Trophoblast cell (in vitro differentiated cells and primary cell): ENCODE data around the gene ADGRB3.

ENCODE experiments used
- DNase-seq, 2 donors: peaks; one replicate each; pipeline ENCODE4 v3.0.0-alpha.2; 2016
- H2AFZ ChIP-seq: 2 replicates; pipeline ENCODE4 v1.6.1; 2013; ENCODE audit warnings: low read length, moderate library complexity, mild to moderate bottlenecking; ENCODE audit not compliant: insufficient read depth, poor library complexity
- H2AK5ac ChIP-seq: 2 replicates; pipeline ENCODE4 v1.6.1; 2013; ENCODE audit warnings: mild to moderate bottlenecking, low read length
- H2BK120ac ChIP-seq: 2 replicates; pipeline ENCODE4 v1.6.1; 2013; ENCODE audit warnings: low read length, mild to moderate bottlenecking, moderate library complexity; ENCODE audit not compliant: insufficient read depth, poor library complexity
- H2BK12ac ChIP-seq: 2 replicates; pipeline ENCODE4 v1.6.1; 2013; ENCODE audit warnings: mild to moderate bottlenecking, low read length, moderate library complexity
- H2BK5ac ChIP-seq: 2 replicates; pipeline ENCODE4 v1.6.1; 2013; ENCODE audit warnings: low read length, low read depth, moderate library complexity, mild to moderate bottlenecking; ENCODE audit not compliant: poor library complexity
- H3K14ac ChIP-seq: 2 replicates; pipeline ENCODE4 v1.6.1; 2013; ENCODE audit warnings: mild to moderate bottlenecking, low read length
- H3K18ac ChIP-seq: 2 replicates; pipeline ENCODE4 v1.6.1; 2013; ENCODE audit warnings: mild to moderate bottlenecking, low read length
- H3K23ac ChIP-seq: 2 replicates; pipeline ENCODE4 v1.6.1; 2013; ENCODE audit warnings: low read length
- H3K27ac ChIP-seq: 2 replicates; pipeline ENCODE4 v1.5.1; 2013; ENCODE audit warnings: low read depth, mild to moderate bottlenecking, inconsistent platforms, low read length, moderate library complexity
- H3K27me3 ChIP-seq: 2 replicates; pipeline ENCODE4 v1.6.1; 2013; ENCODE audit warnings: inconsistent platforms, mild to moderate bottlenecking, low read length, moderate library complexity; ENCODE audit not compliant: insufficient read depth
- H3K36me3 ChIP-seq, 2 experiments: 1 replicate in 1 of 2; 2 replicates in 1 of 2; pipeline ENCODE4 v1.6.1; 2013; ENCODE audit warnings: low read length in 2 of 2, mild to moderate bottlenecking in 2 of 2, moderate library complexity in 1 of 2; ENCODE audit not compliant: insufficient read depth in 2 of 2, control insufficient read depth in 1 of 2
- H3K4ac ChIP-seq: 2 replicates; pipeline ENCODE4 v1.6.1; 2013; ENCODE audit warnings: low read depth, mild to moderate bottlenecking, low read length, moderate library complexity
- H3K4me1 ChIP-seq, 2 experiments: 1 replicate in 1 of 2; 2 replicates in 1 of 2; pipeline ENCODE4 v1.6.1; 2013; ENCODE audit warnings: low read length in 2 of 2, mild to moderate bottlenecking in 2 of 2, moderate library complexity in 1 of 2; ENCODE audit not compliant: insufficient read depth in 2 of 2, control insufficient read depth in 1 of 2
- H3K4me2 ChIP-seq: 2 replicates; pipeline ENCODE4 v1.6.1; 2013; ENCODE audit warnings: inconsistent platforms, mild to moderate bottlenecking, low read length, moderate library complexity
- H3K4me3 ChIP-seq: 2 replicates; pipeline ENCODE4 v1.5.1; 2013; ENCODE audit warnings: mild to moderate bottlenecking, low read depth, low read length, inconsistent platforms
- H3K79me1 ChIP-seq: one replicate; pipeline ENCODE4 v1.6.1; 2013; ENCODE audit warnings: low read length
- H3K79me2 ChIP-seq: 2 replicates; pipeline ENCODE4 v1.6.1; 2013; ENCODE audit warnings: low read length, mild to moderate bottlenecking; ENCODE audit not compliant: control insufficient read depth, insufficient read depth, poor library complexity
- H3K9ac ChIP-seq: 2 replicates; pipeline ENCODE4 v1.6.1; 2013; ENCODE audit warnings: mild to moderate bottlenecking, low read length
- H3K9me3 ChIP-seq: 2 replicates; pipeline ENCODE4 v1.6.1; 2013; ENCODE audit warnings: low read depth, mild to moderate bottlenecking, control low read depth, inconsistent platforms, low read length; ENCODE audit not compliant: insufficient read depth
- H4K12ac ChIP-seq: 2 replicates; pipeline ENCODE4 v1.6.1; 2013; ENCODE audit warnings: low read depth, mild to moderate bottlenecking, low read length, moderate library complexity
- H4K8ac ChIP-seq: 2 replicates; pipeline ENCODE4 v1.6.1; 2013; ENCODE audit warnings: low read depth, mild to moderate bottlenecking, low read length, moderate library complexity
- H4K91ac ChIP-seq: one replicate; pipeline ENCODE4 v1.6.1; 2013; ENCODE audit warnings: low read depth, mild to moderate bottlenecking, low read length, moderate library complexity
- WGBS: extraction: QIAGEN DNeasy Blood & Tissue Kit; methylation state at CpG from one replicate; pipeline ENCODE4 v1.1.7; 2013; ENCODE audit warnings: missing lambda C conversion rate; ENCODE audit not compliant: insufficient read length, insufficient coverage; ENCODE audit errors: extremely low coverage; 5-methylcytosine and 5-hydroxymethylcytosine counted together

The ADGRB3 gene

GRCh38 chr6:69392745-69393144, 757.7 kb downstream of the ADGRB3 start:
- H3K79me2 ChIP-seq: no peaks in the 10 kb centered on the region
- no peak overlapping the region for H2BK12ac ChIP-seq
- no peak overlapping the region for H3K4me3 ChIP-seq
- no peak overlapping the region for H3K23ac ChIP-seq
- H3K4me2 ChIP-seq: no peak overlapping the region
- H2BK5ac ChIP-seq: no peak overlapping the region
- H3K36me3 ChIP-seq: no peaks in the 10 kb centered on the region
- H3K4me1 ChIP-seq: peaks cover 0 to 2% of the 10 kb centered on the region in 2 experiments
- H4K8ac ChIP-seq: no peak overlapping the region
- H4K91ac ChIP-seq: no peak overlapping the region
- H2AFZ ChIP-seq: no peak overlapping the region
- no peak overlapping the region for H3K4ac ChIP-seq
- no peaks in the 10 kb centered on the region for H3K27me3 ChIP-seq
- H2AK5ac ChIP-seq: no peak overlapping the region
- H3K9ac ChIP-seq: no peak overlapping the region
- no peak overlapping the region for H4K12ac ChIP-seq
- WGBS: no CpG with 5 or more reads among the region's 7 CpGs
- H3K9me3 ChIP-seq: no peaks in the 10 kb centered on the region
- no peaks in the 10 kb centered on the region for H3K79me1 ChIP-seq
- H3K27ac ChIP-seq: no peak overlapping the region
- no peak overlapping the region for H2BK120ac ChIP-seq
- DNase-seq: no peak
- H3K18ac ChIP-seq: no peak overlapping the region
- H3K14ac ChIP-seq: no peak overlapping the region

GRCh38 chr6:69398311-69398710, 763.2 kb downstream of the ADGRB3 start:
- no peaks in the 10 kb centered on the region for H3K27me3 ChIP-seq
- H3K4me2 ChIP-seq: no peak overlapping the region
- no peak overlapping the region for H2BK120ac ChIP-seq
- H2BK5ac ChIP-seq: no peak overlapping the region
- no peaks in the 10 kb centered on the region for H3K79me2 ChIP-seq
- H2AFZ ChIP-seq: no peak overlapping the region
- no peak overlapping the region for H2AK5ac ChIP-seq
- no peaks in the 10 kb centered on the region for H3K4me1 ChIP-seq
- WGBS: no CpG with 5 or more reads among the region's 3 CpGs
- H3K14ac ChIP-seq: no peak overlapping the region
- no peak overlapping the region for H4K12ac ChIP-seq
- no peak overlapping the region for H4K91ac ChIP-seq
- H3K27ac ChIP-seq: no peak overlapping the region
- H3K4ac ChIP-seq: no peak overlapping the region
- H3K18ac ChIP-seq: no peak overlapping the region
- no peak overlapping the region for H2BK12ac ChIP-seq
- no peaks in the 10 kb centered on the region for H3K9me3 ChIP-seq
- H3K4me3 ChIP-seq: no peak overlapping the region
- no peak for DNase-seq
- H3K36me3 ChIP-seq: no peaks in the 10 kb centered on the region
- no peak overlapping the region for H3K23ac ChIP-seq
- H3K79me1 ChIP-seq: no peaks in the 10 kb centered on the region
- H4K8ac ChIP-seq: no peak overlapping the region
- H3K9ac ChIP-seq: no peak overlapping the region

GRCh38 chr6:69398729-69399128, 763.6 kb downstream of the ADGRB3 start:
- H3K23ac ChIP-seq: no peak overlapping the region
- H3K36me3 ChIP-seq: no peaks in the 10 kb centered on the region
- H3K14ac ChIP-seq: no peak overlapping the region
- no peak overlapping the region for H4K8ac ChIP-seq
- no peak overlapping the region for H3K18ac ChIP-seq
- H3K79me1 ChIP-seq: no peaks in the 10 kb centered on the region
- H2AK5ac ChIP-seq: no peak overlapping the region
- no peak overlapping the region for H2BK120ac ChIP-seq
- DNase-seq: no peak
- no CpG with 5 or more reads among the region's 2 CpGs for WGBS
- no peak overlapping the region for H3K4ac ChIP-seq
- no peak overlapping the region for H2BK12ac ChIP-seq
- no peak overlapping the region for H4K91ac ChIP-seq
- H3K27ac ChIP-seq: no peak overlapping the region
- H3K27me3 ChIP-seq: no peaks in the 10 kb centered on the region
- H3K79me2 ChIP-seq: no peaks in the 10 kb centered on the region
- H3K4me3 ChIP-seq: no peak overlapping the region
- H2BK5ac ChIP-seq: no peak overlapping the region
- H3K9ac ChIP-seq: no peak overlapping the region
- H3K4me1 ChIP-seq: no peaks in the 10 kb centered on the region
- H4K12ac ChIP-seq: no peak overlapping the region
- no peak overlapping the region for H2AFZ ChIP-seq
- no peaks in the 10 kb centered on the region for H3K9me3 ChIP-seq
- no peak overlapping the region for H3K4me2 ChIP-seq

GRCh38 chr6:69408886-69409285, 773.8 kb downstream of the ADGRB3 start:
- no peaks in the 10 kb centered on the region for H3K79me2 ChIP-seq
- no peak overlapping the region for H4K8ac ChIP-seq
- no peaks in the 10 kb centered on the region for H3K4me1 ChIP-seq
- no peak overlapping the region for H3K23ac ChIP-seq
- no peak overlapping the region for H3K18ac ChIP-seq
- H3K4me3 ChIP-seq: no peak overlapping the region
- H4K12ac ChIP-seq: no peak overlapping the region
- no peak overlapping the region for H3K9ac ChIP-seq
- no CpG with 5 or more reads among the region's 3 CpGs for WGBS
- H3K4me2 ChIP-seq: no peak overlapping the region
- H2AFZ ChIP-seq: no peak overlapping the region
- no peak overlapping the region for H2BK12ac ChIP-seq
- H3K4ac ChIP-seq: no peak overlapping the region
- no peak overlapping the region for H4K91ac ChIP-seq
- no peaks in the 10 kb centered on the region for H3K79me1 ChIP-seq
- H3K27me3 ChIP-seq: no peaks in the 10 kb centered on the region
- H3K14ac ChIP-seq: no peak overlapping the region
- DNase-seq: no peak
- H3K9me3 ChIP-seq: peaks cover 2% of the 10 kb centered on the region
- no peak overlapping the region for H2BK5ac ChIP-seq
- no peaks in the 10 kb centered on the region for H3K36me3 ChIP-seq
- no peak overlapping the region for H3K27ac ChIP-seq
- H2BK120ac ChIP-seq: no peak overlapping the region
- H2AK5ac ChIP-seq: no peak overlapping the region
